HCEC 1CT (cell line): ENCODE results near the gene KRTDAP.
A peak's percentile ranks its signal among the peaks of the same experiment; 100 is the strongest.

ENCODE experiments used
- DNase-seq: peaks from one replicate; pipeline ENCODE4 v3.0.0-alpha.2; 2017

The KRTDAP gene

GRCh38 chr19:35512831-35513627 is 22.8 kb upstream of the KRTDAP start:
- DNase-seq, result no peak

GRCh38 chr19:35511337-35511736 is 21.1 kb upstream of the KRTDAP start:
- DNase-seq, result no peak

- DNase-seq, result no peak
Observed at GRCh38 chr19:35510626-35510964, 20.3 kb upstream of the KRTDAP start.

- peak; percentile 27 for DNase-seq
Observed at GRCh38 chr19:35509861-35510625, 19.8 kb upstream of the KRTDAP start.

GRCh38 chr19:35509018-35509652 is 18.9 kb upstream of the KRTDAP start:
- DNase-seq, result no peak

GRCh38 chr19:35508129-35508528 is 17.9 kb upstream of the KRTDAP start:
- DNase-seq, result no peak

- DNase-seq, result no peak
Observed at GRCh38 chr19:35507561-35507960, 17.3 kb upstream of the KRTDAP start.

GRCh38 chr19:35506011-35506410 is 15.7 kb upstream of the KRTDAP start:
- DNase-seq, result no peak

GRCh38 chr19:35502751-35503150 is 12.5 kb upstream of the KRTDAP start:
- no peak for DNase-seq

- no peak for DNase-seq
Observed at GRCh38 chr19:35501684-35502083, 11.4 kb upstream of the KRTDAP start.

GRCh38 chr19:35500611-35501010 is 10.3 kb upstream of the KRTDAP start:
- DNase-seq, result no peak

- no peak for DNase-seq
Observed at GRCh38 chr19:35498984-35499527, 8.8 kb upstream of the KRTDAP start.

- no peak for DNase-seq
Observed at GRCh38 chr19:35498220-35498619, 8.0 kb upstream of the KRTDAP start.

GRCh38 chr19:35497406-35497805 is 7.1 kb upstream of the KRTDAP start:
- no peak for DNase-seq

- DNase-seq, result peak; percentile 64
Observed at GRCh38 chr19:35495107-35496064, 5.1 kb upstream of the KRTDAP start.

- no peak for DNase-seq
Observed at GRCh38 chr19:35493971-35494370, 3.7 kb upstream of the KRTDAP start.

GRCh38 chr19:35491836-35492360 is 1.6 kb upstream of the KRTDAP start:
- no peak for DNase-seq

GRCh38 chr19:35488677-35489076 is 1.6 kb downstream of the KRTDAP start:
- no peak for DNase-seq

- no peak for DNase-seq
Observed at GRCh38 chr19:35487656-35488182, 2.5 kb downstream of the KRTDAP start.

GRCh38 chr19:35486268-35486708 is 4.0 kb downstream of the KRTDAP start:
- DNase-seq, result no peak

- DNase-seq, result no peak
Observed at GRCh38 chr19:35484252-35485036, 5.8 kb downstream of the KRTDAP start.
